Smooth muscle cell (in vitro differentiated cells): ENCODE results near the gene ADAP1. TPM values are rescaled to one million over a fixed set of nuclear protein-coding genes. Genes with fewer than 3 reads are reported as not detected.
A peak's percentile ranks its signal among the peaks of the same experiment; 100 is the strongest.

Source experiments
- DNase-seq: peaks from one replicate; lab custom pipeline; 2025; ENCODE audit not compliant: unreplicated experiment; lab: John Stamatoyannopoulos, UW
- H2AFZ ChIP-seq: fragments of 200-600 bp; sonication (generic); 2 replicates; pipeline ENCODE4 v1.6.0; 2016; ENCODE audit warnings: antibody characterized with exemption, low read depth, mild to moderate bottlenecking
- H3F3A ChIP-seq: fragments of 200-600 bp; sonication (generic); 2 replicates; pipeline ENCODE4 v1.6.0; 2017; ENCODE audit warnings: antibody characterized with exemption, low read depth
- H3K27ac ChIP-seq: fragments of 200-600 bp; sonication (generic); 2 replicates; pipeline ENCODE4 v1.5.1; 2016; ENCODE audit warnings: low read depth, mild to moderate bottlenecking
- H3K27me3 ChIP-seq: fragments of 200-600 bp; sonication (generic); 2 replicates; pipeline ENCODE4 v1.6.1; 2016; ENCODE audit warnings: low read depth, mild to moderate bottlenecking
- H3K36me3 ChIP-seq: fragments of 200-600 bp; sonication (generic); 2 replicates; pipeline ENCODE4 v1.5.1; 2016; ENCODE audit warnings: low read depth
- H3K4me1 ChIP-seq: fragments of 200-600 bp; sonication (generic); 2 replicates; pipeline ENCODE4 v1.5.1; 2016; ENCODE audit warnings: low read depth
- H3K4me2 ChIP-seq: fragments of 200-600 bp; sonication (generic); 2 replicates; pipeline ENCODE4 v1.6.0; 2016; ENCODE audit warnings: mild to moderate bottlenecking
- H3K4me3 ChIP-seq: fragments of 200-600 bp; sonication (generic); 2 replicates; pipeline ENCODE4 v1.5.1; 2016; ENCODE audit warnings: mild to moderate bottlenecking
- H3K79me2 ChIP-seq: fragments of 200-600 bp; sonication (generic); 2 replicates; pipeline ENCODE4 v1.6.0; 2016; ENCODE audit warnings: low read depth, mild to moderate bottlenecking
- H3K9ac ChIP-seq: fragments of 200-600 bp; sonication (generic); 2 replicates; pipeline ENCODE4 v1.6.0; 2016; ENCODE audit warnings: low read depth
- H3K9me3 ChIP-seq: fragments of 200-600 bp; sonication (generic); replicated peaks from 2 replicates; pipeline ENCODE4 v1.5.1; 2016; ENCODE audit warnings: low read depth
- H4K20me1 ChIP-seq: fragments of 200-600 bp; sonication (generic); 2 replicates; pipeline ENCODE4 v1.6.0; 2016; ENCODE audit warnings: low read depth
- CTCF ChIP-seq: fragments of 200-600 bp; sonication (generic); IDR thresholded peaks from 2 replicates; pipeline ENCODE4 v1.5.1; 2017; ENCODE audit warnings: borderline replicate concordance, mild to moderate bottlenecking, antibody characterized with exemption; ENCODE audit not compliant: insufficient read depth, poor library complexity, severe bottlenecking
- WGBS: methylation state at CpG from one replicate; pipeline ENCODE4 v1.1.7; 2016; ENCODE audit warnings: low lambda C conversion rate; 5-methylcytosine and 5-hydroxymethylcytosine counted together
- polyA plus RNA-seq: library from polyadenylated mRNA; unstranded; fragments of >200 nt; fragmentation: Nextera tagmentation; extraction: Ambion mirVana; gene quantifications from 2 replicates; pipeline ENCODE4 v1.2.1, GENCODE V29; 2016
- total RNA-seq: library from RNA; depleted of rRNA; stranded (reverse); fragments of >200 nt; gene quantifications from 2 replicates; pipeline ENCODE4 v1.2.3, GENCODE V29; 2014

Gene ADAP1
- total and polyA plus RNA-seq, 2 experiments from 2014 or later, result 1.3 to 2.0 TPM

GRCh38 chr7:992709-993607 lies 38.5 kb upstream of the ADAP1 start:
- H3K9me3 ChIP-seq, result no peaks in the 10 kb centered on the region
- peaks cover 4% of the 10 kb centered on the region for H4K20me1 ChIP-seq
- H3K4me3 ChIP-seq, result no peak overlapping the region
- peak; percentile 88 for DNase-seq
- no peak overlapping the region for H3K27ac ChIP-seq
- no peaks in the 10 kb centered on the region for H3K36me3 ChIP-seq
- WGBS, result 25% methylated on average over 34 of the region's 34 CpGs
- H3K4me2 ChIP-seq, result no peak overlapping the region
- peak; percentile 99 for TF ChIP-seq CTCF
- H3F3A ChIP-seq, result no peaks in the 10 kb centered on the region
- no peak overlapping the region for H2AFZ ChIP-seq
- H3K79me2 ChIP-seq, result no peaks in the 10 kb centered on the region
- H3K4me1 ChIP-seq, result peaks cover 4% of the 10 kb centered on the region
- no peaks in the 10 kb centered on the region for H3K27me3 ChIP-seq
- H3K9ac ChIP-seq, result no peak overlapping the region

- H3K36me3 ChIP-seq, result no peaks in the 10 kb centered on the region
- H3K27ac ChIP-seq, result no peak overlapping the region
- H3K9me3 ChIP-seq, result no peaks in the 10 kb centered on the region
- peaks cover 4% of the 10 kb centered on the region for H4K20me1 ChIP-seq
- peaks cover 4% of the 10 kb centered on the region for H3K4me1 ChIP-seq
- H3K9ac ChIP-seq, result no peak overlapping the region
- no peak overlapping the region for H3K4me2 ChIP-seq
- no peak overlapping the region for H3K4me3 ChIP-seq
- WGBS, result 91% methylated on average over 34 of the region's 34 CpGs
- TF ChIP-seq CTCF, result no peak
- no peaks in the 10 kb centered on the region for H3K79me2 ChIP-seq
- H3F3A ChIP-seq, result no peaks in the 10 kb centered on the region
- H3K27me3 ChIP-seq, result no peaks in the 10 kb centered on the region
- no peak for DNase-seq
- no peak overlapping the region for H2AFZ ChIP-seq
Observed at GRCh38 chr7:991729-992656, 37.5 kb upstream of the ADAP1 start.

GRCh38 chr7:990933-991728 lies 36.7 kb upstream of the ADAP1 start:
- Histone ChIP-seq H3K4me3 (no peak overlapping the region), H3K4me1 (peaks cover 4% of the 10 kb centered on the region), H3F3A (no peaks in the 10 kb centered on the region), H3K27ac (no peak overlapping the region), H4K20me1 (peaks cover 4% of the 10 kb centered on the region), H2AFZ (no peak overlapping the region), H3K36me3 (no peaks in the 10 kb centered on the region), H3K9ac (no peak overlapping the region), H3K9me3 (no peaks in the 10 kb centered on the region), H3K79me2 (no peaks in the 10 kb centered on the region), H3K4me2 (no peak overlapping the region), H3K27me3 (no peaks in the 10 kb centered on the region)
- no peak for TF ChIP-seq CTCF
- no peak for DNase-seq
- 89% methylated on average over 31 of the region's 35 CpGs for WGBS
